ENCODE results near the gene RELA.

The RELA gene

GRCh38 chr11:65654375-65655349 lies 8.1 kb downstream of the RELA start:
- TF ChIP-seq YY1 (IDR thresholded peaks at IDR 0.05; ENCODE audit: low read depth) (no peak), TEAD4 (IDR thresholded peaks at IDR 0.05) (no peak), CEBPB (IDR thresholded peaks at IDR 0.05) (no peak), RAD21 (IDR thresholded peaks at IDR 0.05; ENCODE audit: low read depth) (no peak), FOXM1 (IDR thresholded peaks at IDR 0.05; ENCODE audit: borderline replicate concordance, low read depth) (no peak), ZBTB7A (IDR thresholded peaks at IDR 0.05; ENCODE audit: low read depth) (no peak), MAX (IDR thresholded peaks at IDR 0.05) (no peak), EGR1 (IDR thresholded peaks at IDR 0.05) (no peak), TCF12 (IDR thresholded peaks at IDR 0.05; ENCODE audit: low read depth) (no peak), CREB1 (IDR thresholded peaks at IDR 0.05; ENCODE audit: low read depth) (no peak), TAF1 (IDR thresholded peaks at IDR 0.05; ENCODE audit: low read depth) (no peak)
- TF ChIP-seq, protein P1, sequence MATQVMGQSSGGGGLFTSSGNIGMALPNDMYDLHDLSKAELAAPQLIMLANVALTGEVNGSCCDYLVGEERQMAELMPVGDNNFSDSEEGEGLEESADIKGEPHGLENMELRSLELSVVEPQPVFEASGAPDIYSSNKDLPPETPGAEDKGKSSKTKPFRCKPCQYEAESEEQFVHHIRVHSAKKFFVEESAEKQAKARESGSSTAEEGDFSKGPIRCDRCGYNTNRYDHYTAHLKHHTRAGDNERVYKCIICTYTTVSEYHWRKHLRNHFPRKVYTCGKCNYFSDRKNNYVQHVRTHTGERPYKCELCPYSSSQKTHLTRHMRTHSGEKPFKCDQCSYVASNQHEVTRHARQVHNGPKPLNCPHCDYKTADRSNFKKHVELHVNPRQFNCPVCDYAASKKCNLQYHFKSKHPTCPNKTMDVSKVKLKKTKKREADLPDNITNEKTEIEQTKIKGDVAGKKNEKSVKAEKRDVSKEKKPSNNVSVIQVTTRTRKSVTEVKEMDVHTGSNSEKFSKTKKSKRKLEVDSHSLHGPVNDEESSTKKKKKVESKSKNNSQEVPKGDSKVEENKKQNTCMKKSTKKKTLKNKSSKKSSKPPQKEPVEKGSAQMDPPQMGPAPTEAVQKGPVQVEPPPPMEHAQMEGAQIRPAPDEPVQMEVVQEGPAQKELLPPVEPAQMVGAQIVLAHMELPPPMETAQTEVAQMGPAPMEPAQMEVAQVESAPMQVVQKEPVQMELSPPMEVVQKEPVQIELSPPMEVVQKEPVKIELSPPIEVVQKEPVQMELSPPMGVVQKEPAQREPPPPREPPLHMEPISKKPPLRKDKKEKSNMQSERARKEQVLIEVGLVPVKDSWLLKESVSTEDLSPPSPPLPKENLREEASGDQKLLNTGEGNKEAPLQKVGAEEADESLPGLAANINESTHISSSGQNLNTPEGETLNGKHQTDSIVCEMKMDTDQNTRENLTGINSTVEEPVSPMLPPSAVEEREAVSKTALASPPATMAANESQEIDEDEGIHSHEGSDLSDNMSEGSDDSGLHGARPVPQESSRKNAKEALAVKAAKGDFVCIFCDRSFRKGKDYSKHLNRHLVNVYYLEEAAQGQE (IDR thresholded peaks at IDR 0.05; ENCODE audit: low read depth) = no peak
- TF ChIP-seq, protein P2, sequence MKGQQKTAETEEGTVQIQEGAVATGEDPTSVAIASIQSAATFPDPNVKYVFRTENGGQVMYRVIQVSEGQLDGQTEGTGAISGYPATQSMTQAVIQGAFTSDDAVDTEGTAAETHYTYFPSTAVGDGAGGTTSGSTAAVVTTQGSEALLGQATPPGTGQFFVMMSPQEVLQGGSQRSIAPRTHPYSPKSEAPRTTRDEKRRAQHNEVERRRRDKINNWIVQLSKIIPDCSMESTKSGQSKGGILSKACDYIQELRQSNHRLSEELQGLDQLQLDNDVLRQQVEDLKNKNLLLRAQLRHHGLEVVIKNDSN (IDR thresholded peaks at IDR 0.05) = no peak

DNA sequence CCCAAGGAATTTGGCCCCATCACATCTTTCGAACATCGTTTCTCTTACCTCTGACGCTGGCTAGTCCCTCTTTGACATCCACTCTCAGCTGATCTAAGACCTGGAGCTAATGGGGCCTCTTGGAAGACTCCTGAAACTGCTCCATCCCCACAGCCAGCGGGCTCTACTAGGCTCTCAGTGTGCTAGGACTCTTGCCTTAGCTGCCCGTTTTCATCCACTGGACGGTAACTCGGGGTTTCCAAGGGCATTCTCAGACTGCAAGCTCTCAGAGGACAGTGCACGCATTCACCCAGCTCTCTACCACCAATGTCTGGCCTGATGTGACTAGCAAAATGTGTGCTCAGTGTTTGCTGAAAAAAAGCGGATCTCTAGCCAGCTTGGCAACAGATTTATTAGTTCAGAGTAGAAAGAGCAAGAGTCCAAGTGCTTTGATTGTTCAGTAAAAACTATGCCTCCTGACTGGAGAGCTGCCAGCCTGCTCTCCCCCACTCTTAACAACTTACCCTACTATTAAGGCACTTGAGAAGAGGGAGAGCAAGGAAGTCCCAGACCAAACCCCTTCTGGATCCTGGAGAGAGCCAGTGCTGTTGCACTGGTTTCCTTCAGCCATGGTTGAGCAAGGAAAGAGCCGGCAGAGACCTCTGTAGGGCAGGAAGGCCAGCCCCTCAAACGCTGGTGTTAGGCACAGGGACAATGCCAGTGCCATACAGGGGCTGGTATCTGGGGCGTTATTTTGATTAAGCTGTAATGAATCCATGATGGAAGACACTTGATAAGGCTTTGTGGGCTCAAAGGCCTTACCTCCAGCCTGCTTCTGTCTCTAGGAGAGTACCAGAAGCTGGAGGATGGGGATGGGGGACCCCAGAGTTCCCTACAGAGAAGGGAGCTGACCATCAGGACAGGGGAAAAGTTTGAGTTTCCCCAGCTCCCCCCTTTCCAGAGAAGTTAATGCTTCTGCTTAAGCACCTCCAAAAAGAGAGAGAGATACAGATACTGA lies 9.2 kb downstream of the RELA start:
- TF ChIP-seq FOXM1 (IDR thresholded peaks at IDR 0.05; ENCODE audit: borderline replicate concordance, low read depth) = no peak
- TF ChIP-seq CEBPB (IDR thresholded peaks at IDR 0.05) = no peak
- no peak for TF ChIP-seq RAD21 (IDR thresholded peaks at IDR 0.05; ENCODE audit: low read depth)
- no peak for TF ChIP-seq ZBTB7A (IDR thresholded peaks at IDR 0.05; ENCODE audit: low read depth)
- TF ChIP-seq TEAD4 (IDR thresholded peaks at IDR 0.05) = no peak
- TF ChIP-seq, protein P2 (IDR thresholded peaks at IDR 0.05) = no peak
- no peak for TF ChIP-seq CREB1 (IDR thresholded peaks at IDR 0.05; ENCODE audit: low read depth)
- TF ChIP-seq TAF1 (IDR thresholded peaks at IDR 0.05; ENCODE audit: low read depth) = no peak
- no peak for TF ChIP-seq YY1 (IDR thresholded peaks at IDR 0.05; ENCODE audit: low read depth)
- TF ChIP-seq EP300 (IDR thresholded peaks at IDR 0.05; ENCODE audit: borderline replicate concordance) = no peak
- no peak for TF ChIP-seq NFIC (IDR thresholded peaks at IDR 0.05)
- TF ChIP-seq, protein P1 (IDR thresholded peaks at IDR 0.05; ENCODE audit: low read depth) = no peak
- TF ChIP-seq EGR1 (IDR thresholded peaks at IDR 0.05) = no peak
- no peak for TF ChIP-seq MAX (IDR thresholded peaks at IDR 0.05)
- no peak for TF ChIP-seq TCF12 (IDR thresholded peaks at IDR 0.05; ENCODE audit: low read depth)

GRCh38 chr11:65652511-65653228 lies 10.0 kb downstream of the RELA start:
- TF ChIP-seq CEBPB (IDR thresholded peaks at IDR 0.05) (no peak; the same call in 1 of the 2 replicates), RAD21 (IDR thresholded peaks at IDR 0.05; ENCODE audit: low read depth) (no peak), MAX (IDR thresholded peaks at IDR 0.05) (peak; percentile 72), TAF1 (IDR thresholded peaks at IDR 0.05; ENCODE audit: low read depth) (peak; percentile 46; the same call in 1 of the 2 replicates), TCF12 (IDR thresholded peaks at IDR 0.05; ENCODE audit: low read depth) (peak; percentile 63; the same call in 1 of the 2 replicates), TEAD4 (IDR thresholded peaks at IDR 0.05) (peak; percentile 27; the same call in 1 of the 2 replicates), EGR1 (IDR thresholded peaks at IDR 0.05) (peak; percentile 92), YY1 (IDR thresholded peaks at IDR 0.05; ENCODE audit: low read depth) (peak; percentile 46; the same call in 1 of the 2 replicates)

All from Ishikawa (cell line).